Osteoblast (primary cell): ENCODE measurements around the gene HPSE2. TPM values are rescaled to one million over a fixed set of nuclear protein-coding genes. Genes with fewer than 3 reads are reported as not detected.

Experiments used
- DNase-seq: peaks from one replicate; pipeline ENCODE4 v3.0.0; 2011; ENCODE audit warnings: low spot score, mixed read lengths; ENCODE audit not compliant: insufficient read length; ENCODE audit errors: missing footprints
- H2AFZ ChIP-seq: 2 replicates; pipeline ENCODE4 v1.6.0; 2011; ENCODE audit warnings: mild to moderate bottlenecking, low read length
- H3K27ac ChIP-seq: 2 replicates; pipeline ENCODE4 v1.5.1; 2011; ENCODE audit warnings: mild to moderate bottlenecking, low read depth, low read length, moderate library complexity
- H3K27me3 ChIP-seq: 2 replicates; pipeline ENCODE4 v1.6.0; 2012; ENCODE audit warnings: mild to moderate bottlenecking, control low read depth, inconsistent platforms, low read length, moderate library complexity; ENCODE audit not compliant: insufficient read depth
- H3K36me3 ChIP-seq: 2 replicates; pipeline ENCODE4 v1.5.1; 2011; ENCODE audit warnings: mild to moderate bottlenecking, low read length, control low read depth, moderate library complexity; ENCODE audit not compliant: insufficient read depth
- H3K4me1 ChIP-seq: 2 replicates; pipeline ENCODE4 v1.5.1; 2011; ENCODE audit warnings: mild to moderate bottlenecking, low read length, control low read depth, moderate library complexity; ENCODE audit not compliant: insufficient read depth
- H3K4me2 ChIP-seq: 2 replicates; pipeline ENCODE4 v1.6.0; 2011; ENCODE audit warnings: mild to moderate bottlenecking, low read length; ENCODE audit not compliant: insufficient read depth
- H3K4me3 ChIP-seq: fragments of 200-600 bp; sonication (generic); 3 replicates; pipeline ENCODE4 v1.5.1; 2012; ENCODE audit warnings: mild to moderate bottlenecking, low read length, inconsistent platforms; ENCODE audit not compliant: insufficient read depth
- H3K79me2 ChIP-seq: 2 replicates; pipeline ENCODE4 v1.6.0; 2012; ENCODE audit warnings: mild to moderate bottlenecking, low read length, control low read depth, inconsistent platforms; ENCODE audit not compliant: insufficient read depth
- H3K9me3 ChIP-seq: 2 replicates; pipeline ENCODE4 v1.5.1; 2011; ENCODE audit warnings: low read depth, low read length, control low read depth
- H4K20me1 ChIP-seq: 2 replicates; pipeline ENCODE4 v1.6.0; 2012; ENCODE audit warnings: mild to moderate bottlenecking, low read length, control low read depth; ENCODE audit not compliant: insufficient read depth
- CTCF ChIP-seq: IDR thresholded peaks from 2 replicates; pipeline ENCODE4 v1.5.1; 2011; ENCODE audit warnings: mild to moderate bottlenecking, low read depth, low read length, moderate library complexity; ENCODE audit errors: extremely low read depth
- total RNA-seq: library from RNA; depleted of rRNA; stranded (reverse); fragments of >200 nt; gene quantifications from 2 replicates; pipeline ENCODE4 v1.2.3, GENCODE V29; 2012

The HPSE2 gene
- total RNA-seq, 1 donor = not detected

- H2AFZ ChIP-seq = no peak overlapping the region
- H3K4me2 ChIP-seq = no peak overlapping the region
- H3K4me3 ChIP-seq = no peak overlapping the region
- no peaks in the 10 kb centered on the region for H4K20me1 ChIP-seq
- no peaks in the 10 kb centered on the region for H3K4me1 ChIP-seq
- no peak overlapping the region for H3K27ac ChIP-seq
- no peaks in the 10 kb centered on the region for H3K9me3 ChIP-seq
- no peaks in the 10 kb centered on the region for H3K79me2 ChIP-seq
- no peaks in the 10 kb centered on the region for H3K27me3 ChIP-seq
- DNase-seq = no peak
- no peak for TF ChIP-seq CTCF
- no peaks in the 10 kb centered on the region for H3K36me3 ChIP-seq
These were observed 696.1 kb downstream of the HPSE2 start for GRCh38 chr10:98539578-98539977.

GRCh38 chr10:98538472-98538871 lies 697.2 kb downstream of the HPSE2 start:
- Histone ChIP-seq H3K4me3 (no peak overlapping the region), H3K9me3 (no peaks in the 10 kb centered on the region), H3K4me1 (no peaks in the 10 kb centered on the region), H4K20me1 (no peaks in the 10 kb centered on the region), H3K27ac (no peak overlapping the region), H2AFZ (no peak overlapping the region), H3K79me2 (no peaks in the 10 kb centered on the region), H3K36me3 (no peaks in the 10 kb centered on the region), H3K4me2 (no peak overlapping the region), H3K27me3 (no peaks in the 10 kb centered on the region)
- no peak for DNase-seq
- no peak for TF ChIP-seq CTCF

GRCh38 chr10:98536551-98536950 lies 699.1 kb downstream of the HPSE2 start:
- H3K27me3 ChIP-seq = peaks cover 5% of the 10 kb centered on the region
- no peak overlapping the region for H3K4me2 ChIP-seq
- no peaks in the 10 kb centered on the region for H3K36me3 ChIP-seq
- H4K20me1 ChIP-seq = no peaks in the 10 kb centered on the region
- DNase-seq = no peak
- no peak overlapping the region for H3K4me3 ChIP-seq
- no peak overlapping the region for H2AFZ ChIP-seq
- H3K9me3 ChIP-seq = no peaks in the 10 kb centered on the region
- TF ChIP-seq CTCF = no peak
- H3K4me1 ChIP-seq = no peaks in the 10 kb centered on the region
- H3K27ac ChIP-seq = no peak overlapping the region
- no peaks in the 10 kb centered on the region for H3K79me2 ChIP-seq

GRCh38 chr10:98533746-98534445 lies 701.8 kb downstream of the HPSE2 start:
- Histone ChIP-seq H4K20me1 (no peaks in the 10 kb centered on the region), H3K27ac (no peak overlapping the region), H3K4me3 (no peak overlapping the region), H3K27me3 (peaks cover 13% of the 10 kb centered on the region), H3K9me3 (no peaks in the 10 kb centered on the region), H3K4me2 (no peak overlapping the region), H3K79me2 (no peaks in the 10 kb centered on the region), H3K4me1 (peaks cover under 1% of the 10 kb centered on the region), H3K36me3 (no peaks in the 10 kb centered on the region), H2AFZ (no peak overlapping the region)
- TF ChIP-seq CTCF = no peak
- no peak for DNase-seq
